GM19043 (cell line): Measurements from ENCODE around the gene FAXDC2.
"Not testable (repeated sequence)": the region's sequence is repeated elsewhere in the genome, so short reads cannot be mapped to it uniquely, and the experiment has no call there.

ENCODE experiments used
- ATAC-seq: cut with Tn5 transposase; IDR thresholded peaks from one replicate; pipeline ENCODE4 v1.9.1; 2021; ENCODE audit warnings: low read depth; ENCODE audit not compliant: unreplicated experiment

The FAXDC2 gene

GRCh38 chr5:154862766-154863165, 12.4 kb upstream of the FAXDC2 start:
- no peak for ATAC-seq

GRCh38 chr5:154861946-154862345, 11.5 kb upstream of the FAXDC2 start:
- no peak for ATAC-seq

GRCh38 chr5:154860765-154861164, 10.4 kb upstream of the FAXDC2 start:
- ATAC-seq, result no peak

- no peak for ATAC-seq
Observed at GRCh38 chr5:154860123-154860522, 9.7 kb upstream of the FAXDC2 start.

GRCh38 chr5:154858972-154859871, 8.8 kb upstream of the FAXDC2 start:
- ATAC-seq, result no peak

- ATAC-seq, result peak; percentile 72
Observed at GRCh38 chr5:154858297-154858971, 8.0 kb upstream of the FAXDC2 start, which contains the start of gene CNOT8. CNOT8 (plus strand) TSS chr5:154858627; CDS start chr5:154863279, 4,652 bp downstream.

- ATAC-seq, result peak; percentile 53
Observed at GRCh38 chr5:154857530-154858296, 7.3 kb upstream of the FAXDC2 start.

GRCh38 chr5:154851351-154851750, 948 bp upstream of the FAXDC2 start:
- no peak for ATAC-seq

GRCh38 chr5:154849791-154850201, 607 bp downstream of the FAXDC2 start:
- no peak for ATAC-seq

GRCh38 chr5:154849264-154849785, 1.1 kb downstream of the FAXDC2 start:
- ATAC-seq, result no peak

- ATAC-seq, result no peak
Observed at GRCh38 chr5:154844809-154845208, 5.6 kb downstream of the FAXDC2 start.

- no peak for ATAC-seq
Observed at GRCh38 chr5:154842689-154843530, 7.5 kb downstream of the FAXDC2 start.

GRCh38 chr5:154841273-154841661, 9.1 kb downstream of the FAXDC2 start:
- ATAC-seq, result no peak

- no peak for ATAC-seq
Observed at GRCh38 chr5:154840435-154841272, 9.7 kb downstream of the FAXDC2 start.

GRCh38 chr5:154837009-154837901, 13.1 kb downstream of the FAXDC2 start:
- ATAC-seq, result no peak

GRCh38 chr5:154836225-154836624, 14.2 kb downstream of the FAXDC2 start:
- ATAC-seq, result no peak

GRCh38 chr5:154835701-154836052, 14.7 kb downstream of the FAXDC2 start:
- ATAC-seq, result not testable (repeated sequence)

GRCh38 chr5:154834053-154834452, 16.4 kb downstream of the FAXDC2 start:
- no peak for ATAC-seq
